GM19193 (cell line): ENCODE results near the gene MICU1.

Experiments
- POLR2A ChIP-seq: IDR thresholded peaks from 4 replicates; pipeline ENCODE4 v1.6.1; 2011; ENCODE audit not compliant: insufficient read depth, insufficient read length; ENCODE audit errors: extremely low read depth

The MICU1 gene

DNA sequence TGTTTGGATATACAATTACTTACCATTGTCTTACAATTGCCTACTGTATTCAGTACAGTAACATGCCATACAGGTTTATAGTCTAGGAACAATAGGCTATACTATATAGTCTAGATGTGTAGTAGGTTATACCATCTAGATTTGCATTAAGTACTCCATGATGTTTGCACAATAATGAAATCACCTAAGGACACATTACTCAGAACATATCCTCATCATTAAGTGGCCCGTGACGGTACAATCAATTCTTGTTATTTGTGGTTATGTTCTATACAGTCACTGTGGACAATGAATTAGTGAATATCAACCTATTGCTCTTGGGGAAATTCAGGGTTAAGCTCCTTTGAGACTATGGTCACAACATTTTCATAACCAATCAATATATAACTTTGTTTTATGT, 75.6 kb downstream of the MICU1 start:
- no peak for TF ChIP-seq POLR2A

GRCh38 chr10:72545546-72545945, 80.3 kb downstream of the MICU1 start:
- TF ChIP-seq POLR2A, result no peak

- TF ChIP-seq POLR2A, result no peak
Measured at GRCh38 chr10:72542396-72542815, 83.5 kb downstream of the MICU1 start.

- TF ChIP-seq POLR2A, result no peak
Measured at GRCh38 chr10:72541337-72541736, 84.5 kb downstream of the MICU1 start.

DNA sequence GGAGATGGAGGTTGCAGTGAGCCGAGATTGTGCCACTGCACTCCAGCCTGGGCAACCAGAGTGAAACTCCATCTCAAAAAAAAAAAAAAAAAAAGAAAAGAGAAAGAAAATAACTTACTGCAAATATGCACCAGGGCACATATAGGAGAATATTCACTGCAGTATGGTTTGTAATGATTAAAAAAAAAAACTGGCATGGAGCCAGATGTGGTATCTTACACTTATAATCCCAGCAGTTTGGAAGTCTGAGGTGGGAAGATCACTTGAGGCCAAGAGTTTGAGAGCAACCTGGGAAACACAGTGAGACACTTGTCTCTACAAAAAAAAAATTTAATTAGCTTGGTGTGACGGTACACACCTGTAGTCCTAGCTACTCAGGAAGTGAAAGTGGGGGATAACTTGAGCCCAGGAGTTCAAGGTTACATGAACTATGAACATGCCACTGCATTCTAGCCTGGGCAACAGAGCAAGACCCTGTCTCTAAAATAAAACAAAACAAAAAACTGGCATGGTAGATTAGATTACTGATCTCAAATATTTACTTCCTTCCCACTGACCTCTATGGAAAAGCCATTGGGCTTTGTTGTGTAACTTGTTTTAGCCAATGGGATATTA, 85.6 kb downstream of the MICU1 start:
- no peak for TF ChIP-seq POLR2A

DNA sequence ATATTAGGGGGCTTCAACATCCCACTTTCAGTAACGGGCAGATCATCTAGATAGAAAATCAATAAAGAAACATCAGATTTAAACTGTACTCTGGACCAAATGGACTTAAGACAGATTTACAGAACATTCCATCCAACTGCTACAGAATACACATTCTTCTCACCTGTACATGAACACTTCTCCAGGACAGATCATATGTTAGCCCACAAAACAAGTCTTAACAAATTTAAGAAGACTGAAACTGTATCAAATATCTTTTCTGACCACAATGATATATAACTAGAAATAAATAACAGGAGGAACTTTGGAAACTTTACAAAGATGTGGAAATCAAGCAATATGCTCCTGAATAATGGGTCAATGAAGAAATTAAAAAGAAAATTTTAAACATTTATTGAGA, 86.7 kb downstream of the MICU1 start:
- TF ChIP-seq POLR2A, result no peak

DNA sequence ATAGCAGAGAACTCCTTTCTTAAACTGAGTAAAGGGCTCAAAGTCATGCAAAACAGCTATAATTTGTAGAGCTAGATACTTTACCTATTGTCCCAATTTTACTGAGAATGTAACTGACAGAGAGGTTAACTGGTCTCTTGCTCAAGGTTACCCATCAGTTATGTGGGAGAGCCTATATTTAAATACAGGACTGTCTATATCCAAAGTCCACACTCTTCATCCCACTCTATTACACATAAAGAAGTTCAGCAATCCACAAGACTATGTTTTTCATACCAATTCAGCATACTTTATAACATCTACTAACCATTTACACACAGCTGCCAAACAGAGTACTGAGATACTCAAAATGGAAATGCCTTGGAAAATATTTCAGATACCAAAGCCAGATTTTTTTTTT, 100.2 kb downstream of the MICU1 start:
- TF ChIP-seq POLR2A, result no peak

DNA sequence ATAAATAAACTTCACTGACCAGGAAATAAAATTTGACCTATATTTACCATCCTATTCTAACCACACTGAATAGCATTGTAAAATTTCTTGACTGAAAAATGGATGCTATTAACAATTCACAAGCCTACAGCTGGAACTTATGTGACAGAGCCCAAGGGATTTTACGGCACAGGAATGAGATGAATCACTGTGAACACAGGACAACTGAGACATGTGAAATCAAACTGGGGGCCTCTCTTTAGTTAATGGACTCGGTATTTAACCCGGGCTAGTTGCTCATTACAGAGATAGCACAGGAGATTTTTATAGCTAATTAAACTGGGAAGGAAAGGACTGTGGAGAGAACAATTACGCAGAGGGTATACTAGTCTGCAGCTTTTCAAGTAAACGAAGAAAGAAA, 100.6 kb downstream of the MICU1 start:
- TF ChIP-seq POLR2A, result no peak

- no peak for TF ChIP-seq POLR2A
Measured at GRCh38 chr10:72524489-72524888, 101.4 kb downstream of the MICU1 start.

- no peak for TF ChIP-seq POLR2A
Measured at GRCh38 chr10:72523932-72524396, 101.9 kb downstream of the MICU1 start.

DNA sequence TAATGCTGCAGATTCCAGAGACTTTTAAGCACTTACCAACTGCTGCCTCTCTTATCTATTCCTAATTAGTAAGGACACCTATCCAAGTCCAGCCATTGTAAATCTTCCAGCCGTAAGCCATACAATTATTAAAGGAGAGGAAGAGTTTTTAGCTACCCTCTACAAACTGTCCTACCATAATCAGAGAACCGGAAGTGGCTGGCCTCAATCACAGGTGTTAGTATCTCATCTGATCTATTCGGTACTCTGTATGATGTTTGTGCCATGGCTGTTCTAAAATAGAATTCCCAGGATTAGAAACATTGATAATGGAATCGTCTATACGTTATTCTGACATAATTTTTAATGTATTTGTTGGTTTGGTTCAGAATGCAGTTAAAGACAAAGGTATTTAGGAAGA, 102.8 kb downstream of the MICU1 start:
- no peak for TF ChIP-seq POLR2A

DNA sequence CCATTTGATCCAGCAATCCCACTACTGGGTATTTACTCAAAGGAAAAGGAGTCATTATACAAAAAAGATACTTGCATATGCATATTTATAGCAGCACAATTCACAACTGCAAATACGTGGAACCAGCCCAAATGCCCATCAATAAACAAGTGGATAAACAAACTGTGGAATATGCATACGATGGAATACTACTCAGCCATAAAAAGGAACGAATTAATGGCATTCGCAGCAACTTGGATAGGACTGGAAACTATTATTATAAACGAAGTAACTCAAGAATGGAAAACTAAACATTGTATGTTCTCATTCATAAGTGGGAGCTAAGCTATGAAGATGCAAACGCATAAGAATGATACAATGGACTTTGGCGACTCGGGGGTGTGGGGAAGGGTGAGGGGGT, 108.6 kb downstream of the MICU1 start:
- TF ChIP-seq POLR2A, result no peak

DNA sequence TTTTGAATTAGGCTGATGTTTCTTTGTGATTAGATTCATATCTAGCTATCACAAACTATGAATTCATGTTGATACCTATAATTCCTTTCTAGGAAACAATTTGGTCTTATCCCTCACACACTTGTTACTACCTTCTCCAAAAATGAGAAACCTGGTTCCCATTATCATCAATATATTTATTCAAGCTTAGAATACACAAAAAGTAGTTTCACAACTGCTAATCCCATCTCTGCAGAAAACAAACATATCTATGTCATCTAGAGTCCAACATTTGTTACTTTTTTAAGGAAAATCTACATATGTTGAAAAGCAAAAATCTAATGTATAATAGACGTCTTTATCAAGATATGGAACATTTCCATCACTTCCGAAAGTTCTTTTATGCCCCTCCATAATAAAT, 110.4 kb downstream of the MICU1 start:
- TF ChIP-seq POLR2A, result no peak

DNA sequence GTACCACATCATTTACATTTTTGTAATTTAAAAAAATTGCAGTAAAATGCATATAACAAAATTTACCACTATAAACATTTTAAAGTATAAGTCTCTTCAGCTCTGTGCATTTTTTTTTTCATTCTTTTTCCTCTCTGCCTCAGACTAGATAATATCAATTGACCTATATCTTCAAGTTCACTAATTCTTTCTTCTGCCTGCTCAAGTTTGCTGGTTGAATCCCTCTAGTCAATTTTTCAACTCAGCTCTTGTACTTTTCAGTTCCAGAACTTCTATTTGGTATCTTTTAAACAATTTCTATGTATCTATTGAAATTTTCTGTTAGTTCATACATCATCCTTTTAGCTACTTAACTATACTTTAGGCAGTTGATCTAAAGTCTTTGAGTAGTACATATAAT, 112.0 kb downstream of the MICU1 start:
- TF ChIP-seq POLR2A, result no peak

- TF ChIP-seq POLR2A, result no peak
Measured at GRCh38 chr10:72511459-72511858, 114.4 kb downstream of the MICU1 start.

DNA sequence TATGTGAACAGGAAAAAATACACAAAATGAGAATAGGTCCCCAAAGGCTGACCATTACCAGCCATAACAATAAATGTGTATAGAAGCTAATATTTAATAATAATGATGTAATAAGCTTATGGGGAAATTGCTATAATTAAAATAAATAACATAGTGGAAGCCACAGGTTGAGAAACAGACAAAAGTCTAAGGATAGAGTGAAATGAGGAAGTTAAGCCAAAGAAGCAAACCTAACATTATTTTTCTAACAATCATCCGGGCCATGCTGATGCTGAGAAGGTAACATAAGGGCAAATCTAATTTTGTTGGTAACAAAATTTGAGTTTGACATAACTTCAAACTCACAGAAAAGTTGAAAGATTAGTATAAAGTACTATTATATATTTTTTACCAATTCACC, 115.9 kb downstream of the MICU1 start:
- no peak for TF ChIP-seq POLR2A

DNA sequence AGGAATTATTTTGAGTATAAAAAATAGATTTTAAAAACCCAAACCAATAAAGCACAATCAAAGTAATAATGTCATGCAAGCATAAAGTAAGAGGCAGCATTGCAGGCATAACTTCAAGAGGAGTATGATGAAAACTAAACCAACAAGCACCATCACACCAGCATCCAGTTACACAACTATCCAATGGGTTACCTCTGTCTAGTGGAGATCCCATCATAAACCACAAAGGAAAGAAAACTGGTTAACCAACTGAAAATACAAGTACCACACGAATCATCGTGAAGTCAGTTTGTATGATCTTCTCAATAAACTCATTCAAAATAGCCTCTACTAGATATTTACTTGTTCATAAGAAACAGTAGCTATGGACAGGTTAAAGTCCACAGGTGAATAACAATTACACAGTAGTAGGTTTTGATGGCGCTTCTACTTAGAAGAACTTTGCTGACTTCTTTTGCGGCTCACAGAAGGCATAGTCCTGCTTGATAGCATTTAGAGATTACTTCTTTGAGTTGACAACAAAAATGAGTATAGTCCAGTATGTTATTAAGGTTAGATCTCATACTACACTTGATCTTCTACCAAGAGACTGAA, 116.6 kb downstream of the MICU1 start:
- no peak for TF ChIP-seq POLR2A
